Measurements from ENCODE around the gene TMEM54.
A peak's percentile ranks its signal among the peaks of the same experiment; 100 is the strongest.

Gene TMEM54

GRCh38 chr1:32868806-32869455 is 32.3 kb downstream of the TMEM54 start:
- Mint-ChIP-seq H3K9me3 (no peaks in the 10 kb centered on the region), H3K27me3 (peaks cover 46% of the 10 kb centered on the region)

DNA sequence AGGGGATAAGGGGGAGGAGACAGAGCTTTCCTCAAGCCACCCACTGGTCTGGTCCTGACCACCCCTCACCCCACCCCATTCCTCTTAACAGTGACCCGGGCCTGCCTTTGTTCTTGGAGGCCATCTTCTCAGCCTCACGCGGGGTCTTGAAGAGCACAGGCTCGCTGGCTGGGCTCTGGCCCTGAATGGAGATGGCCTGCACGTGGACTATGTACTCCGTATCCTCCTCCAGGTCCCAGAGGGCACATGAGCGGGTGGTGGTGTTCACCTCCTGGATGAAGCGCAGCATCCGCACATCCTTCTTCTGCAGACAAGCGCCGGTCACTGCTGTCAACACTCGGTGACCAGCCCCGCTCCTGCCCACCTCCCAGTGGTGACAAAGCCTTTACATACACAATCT is 33.1 kb downstream of the TMEM54 start:
- no peak for DNase-seq (ENCODE audit: low spot score in 2 of 2)
- Mint-ChIP-seq H3K27ac (ENCODE audit: low read depth) (no peak overlapping the region), H3K27me3 (peaks cover 41% of the 10 kb centered on the region), H3K36me3 (ENCODE audit: insufficient read depth) (peaks cover 5% of the 10 kb centered on the region), H3K4me3 (no peak overlapping the region), H3K4me1 (peaks cover 34% of the 10 kb centered on the region), H3K9me3 (no peaks in the 10 kb centered on the region)
- ATAC-seq (replicated peaks; ENCODE audit: extremely low read depth, poor library complexity, severe bottlenecking): no peak

More at GRCh38 chr1:32868806-32869455, 32.3 kb downstream of the TMEM54 start:
- Mint-ChIP-seq H3K4me3 (peak overlapping the region; percentile 77), H3K36me3 (ENCODE audit: insufficient read depth) (peaks cover 5% of the 10 kb centered on the region), H3K27ac (ENCODE audit: low read depth) (peak overlapping the region; percentile 60), H3K4me1 (peaks cover 34% of the 10 kb centered on the region)
- no peak for ATAC-seq (replicated peaks; ENCODE audit: extremely low read depth, poor library complexity, severe bottlenecking)
- no peak for DNase-seq (ENCODE audit: low spot score in 2 of 2)

- ATAC-seq (replicated peaks; ENCODE audit: extremely low read depth, poor library complexity, severe bottlenecking) (no peak), DNase-seq (ENCODE audit: low spot score in 2 of 2) (no peak)
- Mint-ChIP-seq H3K9me3 (no peaks in the 10 kb centered on the region), H3K4me3 (no peak overlapping the region), H3K36me3 (ENCODE audit: insufficient read depth) (peaks cover 4% of the 10 kb centered on the region), H3K27me3 (peaks cover 37% of the 10 kb centered on the region), H3K4me1 (peaks cover 31% of the 10 kb centered on the region), H3K27ac (ENCODE audit: low read depth) (no peak overlapping the region)
Measured at GRCh38 chr1:32867671-32868070, 33.5 kb downstream of the TMEM54 start.

- Mint-ChIP-seq H3K9me3 (no peaks in the 10 kb centered on the region), H3K27me3 (peaks cover 32% of the 10 kb centered on the region), H3K4me1 (peaks cover 27% of the 10 kb centered on the region), H3K36me3 (ENCODE audit: insufficient read depth) (peaks cover 1% of the 10 kb centered on the region), H3K27ac (ENCODE audit: low read depth) (no peak overlapping the region), H3K4me3 (no peak overlapping the region)
- DNase-seq (ENCODE audit: low spot score in 2 of 2) (no peak), ATAC-seq (replicated peaks; ENCODE audit: extremely low read depth, poor library complexity, severe bottlenecking) (no peak)
Measured at GRCh38 chr1:32867151-32867550, 34.0 kb downstream of the TMEM54 start.

DNA sequence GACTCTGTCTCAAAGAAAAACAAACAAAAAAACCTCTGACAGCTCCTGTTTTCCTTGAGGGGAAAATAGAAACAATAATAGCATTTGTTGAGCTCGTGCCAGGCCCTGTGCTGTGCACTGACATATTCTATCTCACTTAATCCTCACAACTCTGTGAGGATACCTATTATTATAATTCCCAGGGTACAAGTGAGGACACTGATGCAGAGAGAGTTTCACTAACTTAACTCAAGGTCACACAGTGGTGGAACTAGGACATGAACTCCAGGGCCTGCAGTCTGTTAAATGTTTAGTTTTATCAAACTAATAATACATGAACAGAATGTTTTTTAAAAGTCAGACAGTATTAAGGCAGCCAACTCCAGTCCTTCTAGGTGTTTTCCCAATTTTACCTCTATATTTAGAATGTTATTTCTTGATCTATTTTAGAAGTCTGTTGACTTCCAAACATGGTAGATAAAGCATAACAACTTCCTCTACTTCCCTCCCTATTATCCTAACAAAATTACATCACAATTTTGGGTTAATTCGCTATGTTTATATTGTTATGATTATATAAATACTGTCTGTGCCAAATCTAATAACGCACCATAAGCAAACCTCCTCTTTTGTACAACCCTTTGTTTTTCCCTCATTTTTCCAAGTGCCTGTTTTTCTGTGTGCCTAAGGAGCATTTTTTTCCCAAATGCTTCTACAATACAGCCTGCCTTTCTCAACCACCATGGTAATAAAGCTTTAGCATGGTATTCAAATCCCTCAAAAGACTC is 35.4 kb downstream of the TMEM54 start:
- peaks cover 17% of the 10 kb centered on the region for H3K4me1 Mint-ChIP-seq
- H3K27me3 Mint-ChIP-seq: peaks cover 20% of the 10 kb centered on the region
- ATAC-seq (replicated peaks; ENCODE audit: extremely low read depth, poor library complexity, severe bottlenecking): no peak
- no peak overlapping the region for H3K4me3 Mint-ChIP-seq
- H3K36me3 Mint-ChIP-seq (ENCODE audit: insufficient read depth): peaks cover 3% of the 10 kb centered on the region
- DNase-seq (ENCODE audit: low spot score in 2 of 2): no peak
- H3K27ac Mint-ChIP-seq (ENCODE audit: low read depth): no peak overlapping the region
- no peaks in the 10 kb centered on the region for H3K9me3 Mint-ChIP-seq

DNA sequence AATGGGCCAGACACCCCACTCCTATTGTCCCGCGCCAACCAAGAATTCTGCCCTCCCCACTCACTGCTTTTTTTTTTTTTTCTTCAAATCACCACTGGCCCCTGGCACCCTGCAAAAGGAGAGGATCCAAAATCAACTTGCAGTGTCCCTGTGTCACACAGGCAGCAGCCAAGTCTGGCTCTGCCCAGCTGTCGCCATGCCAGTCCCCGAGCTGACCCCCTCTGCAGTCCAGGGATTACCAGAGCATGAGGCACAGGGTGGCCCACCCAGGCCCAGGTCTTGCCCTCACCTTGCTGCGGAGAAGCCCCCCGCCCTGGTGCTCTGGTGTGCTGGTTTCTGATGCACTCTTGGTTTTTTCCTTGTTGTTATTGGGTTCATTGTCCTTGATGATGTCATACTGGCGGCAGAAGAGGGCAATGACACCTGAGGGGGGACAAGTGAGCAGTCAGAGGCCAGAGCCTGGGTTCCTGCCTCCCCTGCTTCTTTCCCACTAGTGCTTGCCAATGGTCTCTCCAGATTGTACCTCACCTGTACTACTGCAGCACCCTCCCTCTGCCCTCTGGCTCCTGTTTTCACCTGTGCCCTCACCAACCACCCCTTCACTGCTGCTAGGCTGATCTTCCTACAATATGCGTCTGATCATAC is 36.7 kb downstream of the TMEM54 start:
- no peak for DNase-seq (ENCODE audit: low spot score in 2 of 2)
- Mint-ChIP-seq H3K27me3 (peaks cover 8% of the 10 kb centered on the region), H3K4me3 (no peak overlapping the region), H3K36me3 (ENCODE audit: insufficient read depth) (peaks cover 7% of the 10 kb centered on the region), H3K4me1 (peaks cover 15% of the 10 kb centered on the region), H3K27ac (ENCODE audit: low read depth) (no peak overlapping the region), H3K9me3 (no peaks in the 10 kb centered on the region)
- no peak for ATAC-seq (replicated peaks; ENCODE audit: extremely low read depth, poor library complexity, severe bottlenecking)

DNA sequence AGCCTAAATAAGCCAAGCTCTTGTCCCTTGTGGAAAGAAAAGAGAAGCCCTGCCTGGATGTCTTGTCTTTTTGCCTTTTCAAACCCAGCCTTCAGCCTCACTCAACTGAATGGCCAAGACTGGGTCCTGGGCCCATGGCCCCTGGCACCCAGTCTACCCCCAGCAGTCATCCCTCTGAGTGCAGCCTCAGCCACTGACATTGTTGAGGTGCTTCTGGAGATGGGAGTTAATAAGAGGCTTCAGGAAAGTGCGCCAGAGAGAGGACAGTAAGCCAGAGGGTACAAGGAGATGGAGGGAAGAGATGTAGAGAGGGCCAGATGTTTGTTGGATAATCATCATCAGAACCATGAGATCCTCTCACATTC is 37.3 kb downstream of the TMEM54 start:
- ATAC-seq (replicated peaks; ENCODE audit: extremely low read depth, poor library complexity, severe bottlenecking): no peak
- Mint-ChIP-seq H3K36me3 (ENCODE audit: insufficient read depth) (peaks cover 9% of the 10 kb centered on the region), H3K9me3 (no peaks in the 10 kb centered on the region), H3K4me3 (no peak overlapping the region), H3K4me1 (peaks cover 11% of the 10 kb centered on the region), H3K27me3 (peaks cover 1% of the 10 kb centered on the region), H3K27ac (ENCODE audit: low read depth) (no peak overlapping the region)
- DNase-seq (ENCODE audit: low spot score in 2 of 2): no peak

DNA sequence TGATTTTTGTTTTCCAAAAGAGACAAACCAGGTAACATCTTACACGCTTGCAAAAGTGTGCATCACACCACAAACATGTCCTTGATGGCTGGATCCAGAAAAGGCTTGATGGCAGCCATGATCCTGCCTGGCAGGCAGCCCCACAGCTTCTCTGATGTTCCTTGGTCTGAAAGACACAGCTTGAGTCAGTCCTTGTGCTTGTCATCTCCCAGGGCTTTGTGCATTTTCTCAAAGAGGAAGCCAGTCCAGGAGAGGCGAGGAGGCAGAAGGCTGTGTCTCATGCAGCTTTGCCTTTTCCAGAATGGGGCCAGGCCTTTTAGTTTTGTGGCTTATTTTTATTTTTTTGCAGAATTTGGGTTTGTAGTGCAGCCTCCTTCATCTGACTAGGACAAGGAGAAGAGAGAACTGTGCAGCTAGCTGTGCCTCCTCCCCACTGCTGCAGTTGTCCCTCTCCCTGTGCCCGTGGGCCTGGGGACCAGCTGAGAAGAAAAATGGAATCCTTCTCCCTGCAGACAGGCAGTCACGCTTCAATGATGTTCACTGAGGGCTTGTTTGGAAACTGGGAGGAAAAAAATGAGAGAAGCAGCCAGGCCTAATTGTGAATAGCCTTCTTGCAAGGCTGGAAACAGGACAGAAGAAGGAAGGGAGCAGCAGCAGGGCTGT is 37.8 kb downstream of the TMEM54 start:
- H3K9me3 Mint-ChIP-seq: no peaks in the 10 kb centered on the region
- no peak overlapping the region for H3K27ac Mint-ChIP-seq (ENCODE audit: low read depth)
- no peak for ATAC-seq (replicated peaks; ENCODE audit: extremely low read depth, poor library complexity, severe bottlenecking)

GRCh38 chr1:32861904-32862695 is 39.1 kb downstream of the TMEM54 start:
- Mint-ChIP-seq H3K9me3 (no peaks in the 10 kb centered on the region), H3K27me3 (no peaks in the 10 kb centered on the region), H3K27ac (ENCODE audit: low read depth) (no peak overlapping the region), H3K4me1 (peaks cover 11% of the 10 kb centered on the region), H3K36me3 (ENCODE audit: insufficient read depth) (peaks cover 19% of the 10 kb centered on the region), H3K4me3 (no peak overlapping the region)
- ATAC-seq (replicated peaks; ENCODE audit: extremely low read depth, poor library complexity, severe bottlenecking) (no peak), DNase-seq (ENCODE audit: low spot score in 2 of 2) (no peak)

More for the DNA sequence above, 37.8 kb downstream of the TMEM54 start:
- Mint-ChIP-seq H3K27me3 (no peaks in the 10 kb centered on the region), H3K4me3 (no peak overlapping the region), H3K4me1 (peaks cover 11% of the 10 kb centered on the region), H3K36me3 (ENCODE audit: insufficient read depth) (peaks cover 9% of the 10 kb centered on the region)
- DNase-seq (ENCODE audit: low spot score in 2 of 2): no peak

DNA sequence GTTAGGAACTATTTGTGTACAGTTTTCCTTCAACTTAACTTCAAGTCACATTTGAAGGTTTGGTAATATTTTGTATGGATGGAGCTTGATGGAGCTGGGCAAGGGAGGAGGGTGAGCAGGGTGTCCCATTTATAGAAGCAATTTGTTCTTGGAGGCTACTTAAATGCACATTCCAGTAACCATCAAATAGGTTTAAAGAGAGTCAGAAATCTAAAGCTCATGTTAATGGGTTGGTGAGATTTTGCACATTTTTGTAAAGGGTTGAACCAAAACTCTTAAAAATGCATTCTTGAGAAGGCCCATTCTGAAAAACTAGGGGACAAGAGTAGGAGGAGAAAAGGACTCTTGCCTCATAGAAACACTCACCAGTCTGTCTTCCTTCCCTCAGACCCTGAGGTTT is 40.6 kb downstream of the TMEM54 start:
- Mint-ChIP-seq H3K27ac (ENCODE audit: low read depth) (no peak overlapping the region), H3K4me3 (no peak overlapping the region), H3K9me3 (no peaks in the 10 kb centered on the region), H3K27me3 (no peaks in the 10 kb centered on the region), H3K36me3 (ENCODE audit: insufficient read depth) (peaks cover 30% of the 10 kb centered on the region), H3K4me1 (peaks cover 11% of the 10 kb centered on the region)
- no peak for DNase-seq (ENCODE audit: low spot score in 2 of 2)
- no peak for ATAC-seq (replicated peaks; ENCODE audit: extremely low read depth, poor library complexity, severe bottlenecking)

GRCh38 chr1:32859915-32860314 is 41.3 kb downstream of the TMEM54 start:
- Mint-ChIP-seq H3K4me1 (peaks cover 10% of the 10 kb centered on the region), H3K27me3 (no peaks in the 10 kb centered on the region), H3K27ac (ENCODE audit: low read depth) (no peak overlapping the region), H3K4me3 (no peak overlapping the region), H3K36me3 (ENCODE audit: insufficient read depth) (peaks cover 36% of the 10 kb centered on the region), H3K9me3 (no peaks in the 10 kb centered on the region)
- DNase-seq (ENCODE audit: low spot score in 2 of 2): no peak
- no peak for ATAC-seq (replicated peaks; ENCODE audit: extremely low read depth, poor library complexity, severe bottlenecking)

DNA sequence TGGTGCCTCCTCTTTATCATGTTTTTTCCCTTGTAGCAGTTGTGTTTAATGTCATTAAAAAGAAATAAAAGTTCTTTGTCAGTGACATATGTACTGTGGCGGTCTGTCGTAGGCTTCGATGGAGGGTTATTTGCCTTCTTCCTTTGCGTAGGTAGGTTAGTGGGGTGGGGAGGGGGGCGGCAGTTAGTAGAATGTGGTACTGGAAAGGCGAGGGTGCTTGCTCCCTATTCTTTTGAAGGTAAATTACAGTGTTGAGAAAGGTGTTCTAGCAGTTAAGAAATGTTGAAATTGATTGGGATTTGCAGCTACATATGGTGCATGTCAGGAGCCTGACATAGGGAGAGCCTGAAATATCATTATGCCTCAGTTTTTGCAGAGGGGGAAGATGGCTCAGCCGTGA is 42.4 kb downstream of the TMEM54 start:
- H3K27ac Mint-ChIP-seq (ENCODE audit: low read depth): peak overlapping the region; percentile 32
- peaks cover 45% of the 10 kb centered on the region for H3K36me3 Mint-ChIP-seq (ENCODE audit: insufficient read depth)
- no peak overlapping the region for H3K4me3 Mint-ChIP-seq

More for the DNA sequence above, 42.4 kb downstream of the TMEM54 start:
- no peak for ATAC-seq (replicated peaks; ENCODE audit: extremely low read depth, poor library complexity, severe bottlenecking)
- no peaks in the 10 kb centered on the region for H3K9me3 Mint-ChIP-seq
- DNase-seq (ENCODE audit: low spot score in 2 of 2): no peak
- H3K4me1 Mint-ChIP-seq: peaks cover 6% of the 10 kb centered on the region
- no peaks in the 10 kb centered on the region for H3K27me3 Mint-ChIP-seq
